GM23248 (cell line): ENCODE data around the gene ROPN1L. TPM values are rescaled to one million over a fixed set of nuclear protein-coding genes. Genes with fewer than 3 reads are reported as not detected.

Source experiments
- DNase-seq: peaks from one replicate; pipeline ENCODE4 v3.0.0-alpha.2; 2015
- H2AFZ ChIP-seq: fragments of 200-600 bp; sonication (generic); 2 replicates; pipeline ENCODE4 v1.6.1; 2016; ENCODE audit warnings: antibody characterized with exemption
- H3F3A ChIP-seq: fragments of 200-600 bp; sonication (generic); 2 replicates; pipeline ENCODE4 v1.6.1; 2016; ENCODE audit warnings: mild to moderate bottlenecking, antibody characterized with exemption, mixed run types; ENCODE audit not compliant: insufficient read depth
- H3K27ac ChIP-seq: fragments of 200-600 bp; sonication (generic); 2 replicates; pipeline ENCODE4 v1.5.1; 2016; ENCODE audit warnings: mild to moderate bottlenecking
- H3K27me3 ChIP-seq: fragments of 200-600 bp; sonication (generic); replicated peaks from 2 replicates; pipeline ENCODE4 v1.6.1; 2016; ENCODE audit warnings: mild to moderate bottlenecking; ENCODE audit not compliant: insufficient read depth
- H3K36me3 ChIP-seq: fragments of 200-600 bp; sonication (generic); 2 replicates; pipeline ENCODE4 v1.6.1; 2016; ENCODE audit warnings: low read depth, mild to moderate bottlenecking
- H3K4me1 ChIP-seq: fragments of 200-600 bp; sonication (generic); 2 replicates; pipeline ENCODE4 v1.6.1; 2016; ENCODE audit warnings: mild to moderate bottlenecking; ENCODE audit not compliant: insufficient read depth
- H3K4me2 ChIP-seq: fragments of 200-600 bp; sonication (generic); one replicate; pipeline ENCODE4 v1.6.1; 2016; ENCODE audit warnings: mild to moderate bottlenecking; ENCODE audit not compliant: unreplicated experiment
- H3K4me3 ChIP-seq: fragments of 200-600 bp; sonication (generic); 2 replicates; pipeline ENCODE4 v1.5.1; 2016; ENCODE audit warnings: mild to moderate bottlenecking
- H3K79me2 ChIP-seq: fragments of 200-600 bp; sonication (generic); 2 replicates; pipeline ENCODE4 v1.6.1; 2016; ENCODE audit warnings: mild to moderate bottlenecking; ENCODE audit not compliant: insufficient read depth
- H3K9ac ChIP-seq: fragments of 200-600 bp; sonication (generic); 2 replicates; pipeline ENCODE4 v1.6.1; 2016; ENCODE audit warnings: mild to moderate bottlenecking
- H3K9me2 ChIP-seq: fragments of 200-600 bp; sonication (generic); 2 replicates; pipeline ENCODE4 v1.6.1; 2016; ENCODE audit warnings: mixed run types, mild to moderate bottlenecking, moderate library complexity; ENCODE audit not compliant: insufficient read depth
- H3K9me3 ChIP-seq: fragments of 200-600 bp; sonication (generic); one replicate; pipeline ENCODE4 v1.6.1; 2017; ENCODE audit warnings: low read depth
- H4K20me1 ChIP-seq: fragments of 200-600 bp; sonication (generic); 2 replicates; pipeline ENCODE4 v1.6.0; 2016; ENCODE audit not compliant: insufficient read depth
- EZH2 ChIP-seq: fragments of 200-600 bp; sonication (generic); IDR thresholded peaks from 2 replicates; pipeline ENCODE4 v1.6.1; 2018; ENCODE audit warnings: antibody characterized with exemption, mild to moderate bottlenecking; ENCODE audit not compliant: insufficient read depth, poor library complexity, severe bottlenecking
- EZH2phosphoT487 ChIP-seq: fragments of 200-600 bp; sonication (generic); IDR thresholded peaks from 2 replicates; pipeline ENCODE4 v1.6.1; 2018; ENCODE audit warnings: antibody characterized with exemption, moderate library complexity, mild to moderate bottlenecking, low read depth; ENCODE audit not compliant: insufficient read depth
- WGBS, 2 experiments: methylation state at CpG; one replicate each; pipeline ENCODE4 v1.1.6; 2015 to 2017; ENCODE audit warnings: low lambda C conversion rate in 2 of 2, low coverage in 1 of 2; ENCODE audit errors: missing lambda C conversion rate in 2 of 2; 5-methylcytosine and 5-hydroxymethylcytosine counted together
- in situ Hi-C: fragments of 300-500 bp; cut with MboI; formaldehyde crosslinking; loops from 2 replicates; pipeline ENCODE4 v1.15.0; 2020
- polyA plus RNA-seq: library from polyadenylated mRNA; unstranded; fragments of >200 nt; fragmentation: Nextera tagmentation; extraction: Ambion mirVana; gene quantifications from 2 replicates; pipeline ENCODE4 v1.2.1, GENCODE V29; 2016
- total RNA-seq: library from RNA; depleted of rRNA; stranded (reverse); fragments of >200 nt; shearing (Covaris generic); gene quantifications from 2 replicates; pipeline ENCODE4 v1.2.3, GENCODE V29; 2014

The ROPN1L gene
- total and polyA plus RNA-seq, 2 experiments from 2014 or later = 0.69 to 0.86 TPM

- no peak overlapping the region for H3K27ac ChIP-seq
- H3K36me3 ChIP-seq = peaks cover 70% of the 10 kb centered on the region
- H3K9me2 ChIP-seq = no peaks in the 10 kb centered on the region
- H3K4me2 ChIP-seq = no peak overlapping the region
- H3K79me2 ChIP-seq = peaks cover 43% of the 10 kb centered on the region
- H3K9ac ChIP-seq = no peak overlapping the region
- TF ChIP-seq EZH2 (no peak), EZH2phosphoT487 (no peak)
- H3K4me3 ChIP-seq = no peak overlapping the region
- WGBS, 2 experiments = 98 to 100% methylated on average over 1 of the region's 1 CpG
- H3K4me1 ChIP-seq = peaks cover 11% of the 10 kb centered on the region
- in situ Hi-C loops = loop anchor here (10.0 kb wide), 1 partner anchor 119 kb away; no protein-coding TSS in a partner anchor
- no peak for DNase-seq
- no peak overlapping the region for H2AFZ ChIP-seq
- no peaks in the 10 kb centered on the region for H4K20me1 ChIP-seq
- H3K27me3 ChIP-seq = no peaks in the 10 kb centered on the region
- peaks cover 8% of the 10 kb centered on the region; the same call in 1 of the 2 replicates for H3F3A ChIP-seq
- H3K9me3 ChIP-seq = no peaks in the 10 kb centered on the region
These were observed 37.9 kb upstream of the ROPN1L start for GRCh38 chr5:10403829-10404228.

- Histone ChIP-seq H3K4me1 (no peaks in the 10 kb centered on the region), H3K9me3 (no peaks in the 10 kb centered on the region), H3F3A (peaks cover 5% of the 10 kb centered on the region), H3K9me2 (no peaks in the 10 kb centered on the region), H4K20me1 (no peaks in the 10 kb centered on the region), H3K79me2 (peaks cover 29% of the 10 kb centered on the region), H3K9ac (no peak overlapping the region), H3K36me3 (peaks cover 81% of the 10 kb centered on the region), H2AFZ (no peak overlapping the region), H3K4me2 (no peak overlapping the region), H3K27ac (no peak overlapping the region), H3K27me3 (no peaks in the 10 kb centered on the region), H3K4me3 (no peak overlapping the region)
- no peak for TF ChIP-seq EZH2phosphoT487
- WGBS, 2 experiments = 87 to 88% methylated on average over 3 of the region's 3 CpGs
- no peak for DNase-seq
- in situ Hi-C loops = loop anchor here (10.0 kb wide), 1 partner anchor 122 kb away; no protein-coding TSS in a partner anchor
These were observed 35.0 kb upstream of the ROPN1L start for GRCh38 chr5:10406651-10407050.

- no peak overlapping the region for H2AFZ ChIP-seq
- H4K20me1 ChIP-seq = no peaks in the 10 kb centered on the region
- peaks cover 6% of the 10 kb centered on the region; the same call in 1 of the 2 replicates for H3F3A ChIP-seq
- 95 to 96% methylated on average over 1 of the region's 1 CpG for WGBS, 2 experiments
- no peak overlapping the region for H3K4me2 ChIP-seq
- H3K4me3 ChIP-seq = no peak overlapping the region
- DNase-seq = no peak
- no peaks in the 10 kb centered on the region for H3K9me3 ChIP-seq
- H3K9me2 ChIP-seq = no peaks in the 10 kb centered on the region
- H3K27me3 ChIP-seq = no peaks in the 10 kb centered on the region
- peaks cover 27% of the 10 kb centered on the region for H3K79me2 ChIP-seq
- no peak overlapping the region for H3K9ac ChIP-seq
- in situ Hi-C loops = loop anchor here (10.0 kb wide), 1 partner anchor 125 kb away; no protein-coding TSS in a partner anchor
- H3K36me3 ChIP-seq = peaks cover 82% of the 10 kb centered on the region
- TF ChIP-seq EZH2phosphoT487 (no peak), EZH2 (no peak)
- no peaks in the 10 kb centered on the region for H3K4me1 ChIP-seq
- no peak overlapping the region for H3K27ac ChIP-seq
These were observed 32.2 kb upstream of the ROPN1L start for GRCh38 chr5:10409504-10409903.

- peaks cover 15% of the 10 kb centered on the region; the same call in 1 of the 2 replicates for H3F3A ChIP-seq
- no peaks in the 10 kb centered on the region for H3K4me1 ChIP-seq
- H3K4me2 ChIP-seq = no peak overlapping the region
- TF ChIP-seq EZH2phosphoT487 (no peak), EZH2 (no peak)
- H3K27me3 ChIP-seq = no peaks in the 10 kb centered on the region
- H3K9me3 ChIP-seq = no peaks in the 10 kb centered on the region
- no peaks in the 10 kb centered on the region for H3K9me2 ChIP-seq
- peaks cover 27% of the 10 kb centered on the region for H3K79me2 ChIP-seq
- no peak overlapping the region for H3K4me3 ChIP-seq
- DNase-seq = no peak
- no peak overlapping the region for H2AFZ ChIP-seq
- WGBS, 2 experiments = 91 to 96% methylated on average over 1 of the region's 1 CpG
- in situ Hi-C loops = no loop called here
- H4K20me1 ChIP-seq = no peaks in the 10 kb centered on the region
- no peak overlapping the region for H3K27ac ChIP-seq
- no peak overlapping the region for H3K9ac ChIP-seq
- H3K36me3 ChIP-seq = peaks cover 82% of the 10 kb centered on the region
These were observed 31.0 kb upstream of the ROPN1L start for GRCh38 chr5:10410662-10411061.

- no peaks in the 10 kb centered on the region for H3K9me2 ChIP-seq
- H3K79me2 ChIP-seq = peaks cover 27% of the 10 kb centered on the region; the same call in 1 of the 2 replicates
- DNase-seq = no peak
- no peak overlapping the region for H3K4me3 ChIP-seq
- H3K4me1 ChIP-seq = no peaks in the 10 kb centered on the region
- peaks cover 15% of the 10 kb centered on the region; the same call in 1 of the 2 replicates for H3F3A ChIP-seq
- in situ Hi-C loops = no loop called here
- peaks cover 81% of the 10 kb centered on the region for H3K36me3 ChIP-seq
- no peaks in the 10 kb centered on the region for H4K20me1 ChIP-seq
- H3K4me2 ChIP-seq = no peak overlapping the region
- no peaks in the 10 kb centered on the region for H3K9me3 ChIP-seq
- H3K9ac ChIP-seq = no peak overlapping the region
- no peak overlapping the region for H3K27ac ChIP-seq
- 96 to 98% methylated on average over 5 of the region's 5 CpGs for WGBS, 2 experiments
- TF ChIP-seq EZH2phosphoT487 = no peak
- no peak for TF ChIP-seq EZH2
- H2AFZ ChIP-seq = no peak overlapping the region
- no peaks in the 10 kb centered on the region for H3K27me3 ChIP-seq
These were observed 30.3 kb upstream of the ROPN1L start for GRCh38 chr5:10411336-10411735.
